Kidney (tissue), 14 donors: ENCODE data around the gene KIF26B. TPM values are rescaled to one million over a fixed set of nuclear protein-coding genes. Genes with fewer than 3 reads are reported as not detected.
A peak's percentile ranks its signal among the peaks of the same experiment; 100 is the strongest.

ENCODE experiments used
- DNase-seq, 5 donors: peaks; one replicate each; pipeline ENCODE4 v3.0.0-alpha.2; 2013 to 2020
- FAIRE-seq: peaks from 2 replicates; lab custom pipeline; 2012; peaks lifted over from hg19 to GRCh38; lab: Jason Lieb, UNC
- H3K27ac ChIP-seq, 2 donors: one replicate each; pipeline ENCODE4 v1.7.0; 2013; ENCODE audit warnings: low read depth in 2 of 2, low read length in 2 of 2, inconsistent platforms in 1 of 2
- H3K27me3 ChIP-seq: one replicate; pipeline ENCODE4 v1.7.1; 2013; ENCODE audit warnings: low read length, inconsistent platforms; ENCODE audit not compliant: control insufficient read depth, insufficient read depth
- H3K36me3 ChIP-seq, 3 donors: one replicate each; pipeline versions ENCODE4 v1.7.0 to v1.7.1; 2013; ENCODE audit warnings: low read length in 3 of 3, control low read depth in 1 of 3, inconsistent platforms in 1 of 3; ENCODE audit not compliant: insufficient read depth in 3 of 3, control insufficient read depth in 2 of 3
- H3K4me1 ChIP-seq, 3 donors: one replicate each; pipeline versions ENCODE4 v1.7.0 to v1.7.1; 2013; ENCODE audit warnings: low read length in 3 of 3, inconsistent platforms in 1 of 3, low read depth in 1 of 3; ENCODE audit not compliant: control insufficient read depth in 2 of 3, insufficient read depth in 2 of 3
- H3K4me3 ChIP-seq, 3 donors: one replicate each; pipeline versions ENCODE4 v1.7.0 to v1.8.1; 2013; ENCODE audit warnings: low read length in 3 of 3, control low read depth in 1 of 3, inconsistent platforms in 1 of 3
- H3K9ac ChIP-seq, 3 donors: one replicate each; pipeline versions ENCODE4 v1.7.0 to v1.7.1; 2013; ENCODE audit warnings: low read length in 3 of 3, control low read depth in 1 of 3, inconsistent platforms in 1 of 3
- H3K9me3 ChIP-seq, 3 donors: one replicate each; pipeline versions ENCODE4 v1.7.0 to v1.7.1; 2013; ENCODE audit warnings: low read length in 3 of 3, control low read depth in 1 of 3, inconsistent platforms in 1 of 3; ENCODE audit not compliant: control insufficient read depth in 2 of 3, insufficient read depth in 1 of 3
- intact Hi-C: fragments of 100-400 bp; cut with DNase I; formaldehyde crosslinking; loops from one replicate; pipeline ENCODE4 v1.11.1; 2022
- polyA plus RNA-seq: library from polyadenylated mRNA; stranded (reverse); fragments of 350-450 nt; fragmentation: Illumina TruSeq; extraction: RNeasy Lipid Tissue Mini Kit (QIAGEN cat#74804); gene quantifications from one replicate; pipeline ENCODE4 v1.2.3, GENCODE V29; 2014; ENCODE audit warnings: low read depth, low replicate concordance; ENCODE audit not compliant: insufficient read depth
- total RNA-seq: library from RNA; stranded (reverse); fragmentation: NEBNext Ultra II Directional; extraction: Animal tissue kit (Norgen Biotek cat#: 25700); gene quantifications from one replicate; pipeline ENCODE4 v1.2.1, GENCODE V29; 2021
- TF ChIP-seq, protein P1 (sequence below): IDR thresholded peaks from 3 replicates; pipeline ENCODE4 v1.5.1; 2012; ENCODE audit warnings: mild to moderate bottlenecking, moderate library complexity, borderline replicate concordance; ENCODE audit not compliant: insufficient read depth; ENCODE audit errors: extremely low read depth
- donor health status: control.
- donor health status: control.
- donor health status: control.
- donor health status: control.
- donor health status: control.
- donor health status: DM: yes; HTN: yes; CAD: no.
- donor health status: Normal renal cell carcinoma (clear cell type).

KIF26B gene
- total and polyA plus RNA-seq, 2 donors from 2014 or later, result 0.52 to 10.7 TPM

DNA sequence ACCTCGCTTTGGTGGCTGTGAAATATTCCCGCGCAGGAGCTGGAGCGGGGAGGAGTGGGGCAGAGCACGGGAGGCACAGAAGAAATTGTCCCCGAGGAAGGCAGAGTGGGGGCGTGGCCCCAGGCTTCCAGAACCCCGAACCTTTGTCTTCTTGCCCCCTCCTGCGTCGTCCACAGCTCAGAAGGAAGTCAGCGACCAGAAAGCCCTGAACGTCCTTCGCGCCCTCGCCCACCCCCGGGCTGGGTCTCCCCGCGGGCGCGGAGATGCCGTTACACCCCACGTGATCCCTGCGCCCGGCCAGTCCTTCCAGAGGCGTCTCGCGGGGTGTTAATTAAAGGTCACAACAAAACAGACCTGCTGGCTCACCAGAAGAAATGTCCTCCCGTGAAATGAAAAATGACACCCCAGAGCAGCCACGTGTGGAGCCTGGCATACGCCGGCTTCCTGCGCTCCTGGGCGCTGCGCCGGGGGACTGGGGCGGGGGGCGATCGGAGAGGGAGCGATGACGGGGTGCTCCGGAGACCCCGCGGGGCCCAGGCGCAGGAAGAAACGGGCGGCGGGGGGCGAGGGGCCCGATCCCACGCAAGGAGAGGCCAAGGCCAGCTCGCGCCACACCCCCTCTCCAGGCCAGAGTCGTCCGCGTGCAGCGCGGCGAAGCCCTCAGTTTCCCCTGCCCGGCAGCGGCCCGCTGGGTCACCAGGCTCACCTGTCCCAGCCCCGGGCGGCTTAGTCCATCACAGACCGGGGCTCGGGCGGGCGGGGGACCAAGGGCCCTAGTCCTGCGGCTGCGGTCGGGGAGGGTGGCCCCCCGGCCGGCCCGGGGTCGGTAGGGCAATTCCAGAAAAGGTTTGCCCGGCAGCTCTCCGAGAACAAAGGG lies 995 bp upstream of the KIF26B start:
- TF ChIP-seq, protein P1, sequence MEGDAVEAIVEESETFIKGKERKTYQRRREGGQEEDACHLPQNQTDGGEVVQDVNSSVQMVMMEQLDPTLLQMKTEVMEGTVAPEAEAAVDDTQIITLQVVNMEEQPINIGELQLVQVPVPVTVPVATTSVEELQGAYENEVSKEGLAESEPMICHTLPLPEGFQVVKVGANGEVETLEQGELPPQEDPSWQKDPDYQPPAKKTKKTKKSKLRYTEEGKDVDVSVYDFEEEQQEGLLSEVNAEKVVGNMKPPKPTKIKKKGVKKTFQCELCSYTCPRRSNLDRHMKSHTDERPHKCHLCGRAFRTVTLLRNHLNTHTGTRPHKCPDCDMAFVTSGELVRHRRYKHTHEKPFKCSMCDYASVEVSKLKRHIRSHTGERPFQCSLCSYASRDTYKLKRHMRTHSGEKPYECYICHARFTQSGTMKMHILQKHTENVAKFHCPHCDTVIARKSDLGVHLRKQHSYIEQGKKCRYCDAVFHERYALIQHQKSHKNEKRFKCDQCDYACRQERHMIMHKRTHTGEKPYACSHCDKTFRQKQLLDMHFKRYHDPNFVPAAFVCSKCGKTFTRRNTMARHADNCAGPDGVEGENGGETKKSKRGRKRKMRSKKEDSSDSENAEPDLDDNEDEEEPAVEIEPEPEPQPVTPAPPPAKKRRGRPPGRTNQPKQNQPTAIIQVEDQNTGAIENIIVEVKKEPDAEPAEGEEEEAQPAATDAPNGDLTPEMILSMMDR, result no peak
- intact Hi-C loops, result loop anchor here (2.0 kb wide), 1 partner anchor 851 kb away; no protein-coding TSS in a partner anchor
- Histone ChIP-seq H3K27me3 (no peaks in the 10 kb centered on the region), H3K4me3 (peak overlapping the region; percentile 71 to 73 (median 71)), H3K9me3 (no peaks in the 10 kb centered on the region), H3K9ac (peak overlapping the region in 2 of 3 donors; percentile 25 to 53), H3K4me1 (peaks cover 0 to 10% (median 9%) of the 10 kb centered on the region in 3 donors), H3K27ac (no peak overlapping the region), H3K36me3 (no peaks in the 10 kb centered on the region)
- FAIRE-seq (no peak), DNase-seq (peak; percentile 71 to 83 (median 76))

DNA sequence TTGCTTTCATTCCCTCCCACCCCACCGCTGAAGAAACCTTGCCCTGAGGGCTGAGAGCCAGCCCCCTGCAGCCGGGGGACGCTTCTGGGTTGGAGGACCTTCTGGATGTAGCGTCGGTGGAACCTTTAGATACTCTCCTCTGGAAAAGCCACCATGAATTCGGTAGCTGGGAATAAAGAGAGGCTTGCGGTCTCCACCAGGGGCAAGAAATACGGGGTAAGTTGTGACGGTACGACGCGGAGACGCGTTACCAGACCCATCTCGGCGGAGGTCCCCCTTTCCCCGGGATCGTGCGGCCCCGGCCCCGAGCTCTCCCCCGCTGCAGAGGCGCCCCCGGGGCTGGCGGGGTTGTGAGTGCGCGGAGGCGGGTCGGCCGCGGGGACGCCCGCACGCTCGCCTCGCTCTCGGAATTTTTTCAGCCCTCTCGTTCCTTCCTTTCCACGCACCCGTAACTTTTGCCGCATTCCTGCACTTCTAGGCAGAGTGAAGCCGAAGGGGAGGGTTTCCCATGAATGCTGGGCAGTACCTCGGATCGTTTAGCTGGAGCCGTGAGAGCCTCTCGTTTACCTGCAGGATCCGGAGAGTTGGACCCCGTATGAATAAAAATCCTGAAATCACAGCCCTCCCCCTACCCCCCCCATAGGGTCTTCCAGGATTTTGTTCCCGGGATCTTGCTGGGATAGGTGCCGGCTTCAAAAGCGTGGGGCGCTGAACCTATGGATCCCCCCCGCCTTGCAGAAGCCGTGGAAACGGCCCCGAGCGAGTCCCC lies 671 bp downstream of the KIF26B start:
- Histone ChIP-seq H3K27me3 (no peaks in the 10 kb centered on the region), H3K4me1 (peaks cover 0 to 10% (median 9%) of the 10 kb centered on the region in 3 donors), H3K27ac (no peak overlapping the region), H3K9ac (peak overlapping the region in 2 of 3 donors; percentile 11 to 31), H3K4me3 (peak overlapping the region; percentile 43 to 73 (median 60)), H3K9me3 (no peaks in the 10 kb centered on the region), H3K36me3 (no peaks in the 10 kb centered on the region)
- DNase-seq, result peak in 4 of 5 donors; percentile 58 to 78 (median 72)
- no peak for FAIRE-seq
- TF ChIP-seq, protein P1, result no peak
- intact Hi-C loops, result loop anchor here (2.0 kb wide), 1 partner anchor 849 kb away; no protein-coding TSS in a partner anchor

GRCh38 chr1:245156041-245156735 lies 1.4 kb downstream of the KIF26B start:
- peak overlapping the region in 1 of 3 donors; percentile 8 for H3K9ac ChIP-seq
- DNase-seq, result peak; percentile 91 to 95 (median 94)
- TF ChIP-seq, protein P1, result peak; percentile 76
- no peaks in the 10 kb centered on the region for H3K36me3 ChIP-seq
- peak overlapping the region; percentile 43 to 73 (median 43) for H3K4me3 ChIP-seq
- peaks cover 0 to 10% (median 9%) of the 10 kb centered on the region in 3 donors for H3K4me1 ChIP-seq
- intact Hi-C loops, result no loop called here
- H3K27me3 ChIP-seq, result no peaks in the 10 kb centered on the region
- no peak overlapping the region for H3K27ac ChIP-seq
- no peaks in the 10 kb centered on the region for H3K9me3 ChIP-seq
- FAIRE-seq, result no peak
